Measurements from ENCODE around the gene EPB41. TPM values are rescaled to one million over a fixed set of nuclear protein-coding genes. Genes with fewer than 3 reads are reported as not detected.

Gene EPB41
- total RNA-seq, 1 experiment from 2014 or later, result 41.7 TPM

- no peaks in the 10 kb centered on the region for H3K27me3 ChIP-seq (ENCODE audit: insufficient read depth, low read length)
- H3K9ac ChIP-seq (ENCODE audit: low read length), result no peak overlapping the region
- POLR2A ChIA-PET, result no interaction called here
- TF ChIP-seq EZH2phosphoT487 (IDR thresholded peaks at IDR 0.05; ENCODE audit: borderline replicate concordance) (no peak), YY1 (IDR thresholded peaks at IDR 0.05; ENCODE audit: extremely low read depth, insufficient replicate concordance, low read depth, low read length) (no peak), JUND (IDR thresholded peaks at IDR 0.05) (no peak), ZBTB33 (IDR thresholded peaks at IDR 0.05; ENCODE audit: extremely low read depth, insufficient replicate concordance, low read length) (no peak), ZFX (IDR thresholded peaks at IDR 0.05) (no peak), CEBPB (IDR thresholded peaks at IDR 0.05; ENCODE audit: low read depth) (no peak), REST (IDR thresholded peaks at IDR 0.05; ENCODE audit: low read depth) (no peak), EZH2 (IDR thresholded peaks at IDR 0.05) (no peak), FOSL1 (IDR thresholded peaks at IDR 0.05; ENCODE audit: low read depth) (no peak), SP1 (IDR thresholded peaks at IDR 0.05; ENCODE audit: low read depth) (no peak), POLR2AphosphoS5 (IDR thresholded peaks at IDR 0.05; ENCODE audit: low read depth, low read length) (no peak), EGR1 (IDR thresholded peaks at IDR 0.05; ENCODE audit: low read depth) (no peak), ELF1 (IDR thresholded peaks at IDR 0.05; ENCODE audit: borderline replicate concordance, low read depth) (no peak), ZNF274 (IDR thresholded peaks at IDR 0.05; ENCODE audit: low read depth, low read length) (no peak), RAD21 (IDR thresholded peaks at IDR 0.05; ENCODE audit: low read depth) (no peak)
- TF ChIP-seq, protein P1, sequence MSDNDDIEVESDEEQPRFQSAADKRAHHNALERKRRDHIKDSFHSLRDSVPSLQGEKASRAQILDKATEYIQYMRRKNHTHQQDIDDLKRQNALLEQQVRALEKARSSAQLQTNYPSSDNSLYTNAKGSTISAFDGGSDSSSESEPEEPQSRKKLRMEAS (IDR thresholded peaks at IDR 0.05), result no peak
- TF ChIP-seq, protein P2, sequence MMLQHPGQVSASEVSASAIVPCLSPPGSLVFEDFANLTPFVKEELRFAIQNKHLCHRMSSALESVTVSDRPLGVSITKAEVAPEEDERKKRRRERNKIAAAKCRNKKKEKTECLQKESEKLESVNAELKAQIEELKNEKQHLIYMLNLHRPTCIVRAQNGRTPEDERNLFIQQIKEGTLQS (IDR thresholded peaks at IDR 0.05), result no peak
- H3K27ac ChIP-seq (ENCODE audit: low read depth, low read length), result no peak overlapping the region
- H3K79me2 ChIP-seq (ENCODE audit: insufficient read depth, low read length), result no peaks in the 10 kb centered on the region
- H3K9me3 ChIP-seq (ENCODE audit: control insufficient read depth in 1 of 2, insufficient read depth in 1 of 2, low read depth in 1 of 2, low read length in 2 of 2), result no peaks in the 10 kb centered on the region
- no peaks in the 10 kb centered on the region for H3K4me1 ChIP-seq (ENCODE audit: control insufficient read depth in 1 of 2, insufficient read depth in 2 of 2, low read length in 2 of 2)
- no peaks in the 10 kb centered on the region for H4K20me1 ChIP-seq (ENCODE audit: insufficient read depth)
- intact Hi-C loops (cut with micrococcal nuclease), result no loop called here
- no peak for DNase-seq (ENCODE audit: low read depth, low spot score)
- ATAC-seq, result no peak
- CTCF ChIA-PET, result no interaction called here
- RAD21 ChIA-PET (ENCODE audit: low non-redundant PET in 1 of 2, low total read pairs in 2 of 2, uncharacterized antibody in 2 of 2, unreplicated experiment in 2 of 2), result no interaction called here
- no peaks in the 10 kb centered on the region for H3K36me3 ChIP-seq (ENCODE audit: control insufficient read depth in 1 of 2, insufficient read depth in 2 of 2, low read length in 2 of 2)
- no peak overlapping the region for H3K4me2 ChIP-seq (ENCODE audit: low read length)
- BruUV-seq (replicated peaks), result no TSS peak
- no peak overlapping the region for H3K4me3 ChIP-seq (replicated peaks in 1 of 2; ENCODE audit: low read depth in 1 of 2, low read length in 2 of 2)
- no peaks in the 10 kb centered on the region for H3K9me2 ChIP-seq (ENCODE audit: insufficient read depth)
- no peak overlapping the region for H2AFZ ChIP-seq (ENCODE audit: low read depth, low read length, poor library complexity, severe bottlenecking)
These were observed 141.9 kb downstream of the EPB41 start for GRCh38 chr1:29056256-29056655.
